ENCODE data around the gene MYT1. TPM values are rescaled to one million over a fixed set of nuclear protein-coding genes. Genes with fewer than 3 reads are reported as not detected.

The MYT1 gene
- total and polyA plus RNA-seq, 9 of the 15 experiments (the other 6 are each of a cell fraction or from before 2014, with no cell fraction given), result 0.02 to 0.12 (median 0.06) TPM; not detected in 4

DNA sequence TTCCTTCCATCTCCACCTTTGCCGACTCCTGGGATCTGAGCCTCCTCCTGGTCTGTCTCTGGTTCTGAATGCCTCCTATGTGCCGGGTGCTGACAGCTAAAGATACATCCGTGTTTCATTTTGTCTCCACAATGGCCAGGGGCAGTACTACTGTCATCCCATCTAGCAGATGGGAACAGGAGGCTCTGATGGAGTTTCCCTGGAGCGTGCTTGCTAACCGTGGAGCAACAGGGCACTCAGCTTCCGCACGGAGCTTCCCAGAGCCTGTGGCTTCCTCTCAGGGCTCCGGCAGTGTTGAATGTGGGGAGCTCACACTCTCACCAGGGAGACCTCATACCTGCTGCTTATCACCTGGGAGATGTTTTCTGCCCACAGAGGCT is 45.0 kb upstream of the MYT1 start (continued):
- TF ChIP-seq ZFX (CRISPR knock-in tag; IDR thresholded peaks at IDR 0.05) (no peak), PHF8 (IDR thresholded peaks at IDR 0.05; ENCODE audit: borderline replicate concordance, low read length) (no peak), HDAC8 (tag; IDR thresholded peaks at IDR 0.05) (no peak), KAT7 (CRISPR knock-in tag; IDR thresholded peaks at IDR 0.05; ENCODE audit: borderline replicate concordance) (no peak), TEAD1 (CRISPR knock-in tag; IDR thresholded peaks at IDR 0.05) (no peak), ASH1L (IDR thresholded peaks at IDR 0.05; ENCODE audit: borderline replicate concordance, low read depth, partially characterized antibody) (no peak), FOXJ3 (CRISPR knock-in tag; IDR thresholded peaks at IDR 0.05) (no peak)
- TF ChIP-seq, protein P1, sequence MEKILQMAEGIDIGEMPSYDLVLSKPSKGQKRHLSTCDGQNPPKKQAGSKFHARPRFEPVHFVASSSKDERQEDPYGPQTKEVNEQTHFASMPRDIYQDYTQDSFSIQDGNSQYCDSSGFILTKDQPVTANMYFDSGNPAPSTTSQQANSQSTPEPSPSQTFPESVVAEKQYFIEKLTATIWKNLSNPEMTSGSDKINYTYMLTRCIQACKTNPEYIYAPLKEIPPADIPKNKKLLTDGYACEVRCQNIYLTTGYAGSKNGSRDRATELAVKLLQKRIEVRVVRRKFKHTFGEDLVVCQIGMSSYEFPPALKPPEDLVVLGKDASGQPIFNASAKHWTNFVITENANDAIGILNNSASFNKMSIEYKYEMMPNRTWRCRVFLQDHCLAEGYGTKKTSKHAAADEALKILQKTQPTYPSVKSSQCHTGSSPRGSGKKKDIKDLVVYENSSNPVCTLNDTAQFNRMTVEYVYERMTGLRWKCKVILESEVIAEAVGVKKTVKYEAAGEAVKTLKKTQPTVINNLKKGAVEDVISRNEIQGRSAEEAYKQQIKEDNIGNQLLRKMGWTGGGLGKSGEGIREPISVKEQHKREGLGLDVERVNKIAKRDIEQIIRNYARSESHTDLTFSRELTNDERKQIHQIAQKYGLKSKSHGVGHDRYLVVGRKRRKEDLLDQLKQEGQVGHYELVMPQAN (IDR thresholded peaks at IDR 0.05; ENCODE audit: borderline replicate concordance), result no peak
- TF ChIP-seq, protein P2, sequence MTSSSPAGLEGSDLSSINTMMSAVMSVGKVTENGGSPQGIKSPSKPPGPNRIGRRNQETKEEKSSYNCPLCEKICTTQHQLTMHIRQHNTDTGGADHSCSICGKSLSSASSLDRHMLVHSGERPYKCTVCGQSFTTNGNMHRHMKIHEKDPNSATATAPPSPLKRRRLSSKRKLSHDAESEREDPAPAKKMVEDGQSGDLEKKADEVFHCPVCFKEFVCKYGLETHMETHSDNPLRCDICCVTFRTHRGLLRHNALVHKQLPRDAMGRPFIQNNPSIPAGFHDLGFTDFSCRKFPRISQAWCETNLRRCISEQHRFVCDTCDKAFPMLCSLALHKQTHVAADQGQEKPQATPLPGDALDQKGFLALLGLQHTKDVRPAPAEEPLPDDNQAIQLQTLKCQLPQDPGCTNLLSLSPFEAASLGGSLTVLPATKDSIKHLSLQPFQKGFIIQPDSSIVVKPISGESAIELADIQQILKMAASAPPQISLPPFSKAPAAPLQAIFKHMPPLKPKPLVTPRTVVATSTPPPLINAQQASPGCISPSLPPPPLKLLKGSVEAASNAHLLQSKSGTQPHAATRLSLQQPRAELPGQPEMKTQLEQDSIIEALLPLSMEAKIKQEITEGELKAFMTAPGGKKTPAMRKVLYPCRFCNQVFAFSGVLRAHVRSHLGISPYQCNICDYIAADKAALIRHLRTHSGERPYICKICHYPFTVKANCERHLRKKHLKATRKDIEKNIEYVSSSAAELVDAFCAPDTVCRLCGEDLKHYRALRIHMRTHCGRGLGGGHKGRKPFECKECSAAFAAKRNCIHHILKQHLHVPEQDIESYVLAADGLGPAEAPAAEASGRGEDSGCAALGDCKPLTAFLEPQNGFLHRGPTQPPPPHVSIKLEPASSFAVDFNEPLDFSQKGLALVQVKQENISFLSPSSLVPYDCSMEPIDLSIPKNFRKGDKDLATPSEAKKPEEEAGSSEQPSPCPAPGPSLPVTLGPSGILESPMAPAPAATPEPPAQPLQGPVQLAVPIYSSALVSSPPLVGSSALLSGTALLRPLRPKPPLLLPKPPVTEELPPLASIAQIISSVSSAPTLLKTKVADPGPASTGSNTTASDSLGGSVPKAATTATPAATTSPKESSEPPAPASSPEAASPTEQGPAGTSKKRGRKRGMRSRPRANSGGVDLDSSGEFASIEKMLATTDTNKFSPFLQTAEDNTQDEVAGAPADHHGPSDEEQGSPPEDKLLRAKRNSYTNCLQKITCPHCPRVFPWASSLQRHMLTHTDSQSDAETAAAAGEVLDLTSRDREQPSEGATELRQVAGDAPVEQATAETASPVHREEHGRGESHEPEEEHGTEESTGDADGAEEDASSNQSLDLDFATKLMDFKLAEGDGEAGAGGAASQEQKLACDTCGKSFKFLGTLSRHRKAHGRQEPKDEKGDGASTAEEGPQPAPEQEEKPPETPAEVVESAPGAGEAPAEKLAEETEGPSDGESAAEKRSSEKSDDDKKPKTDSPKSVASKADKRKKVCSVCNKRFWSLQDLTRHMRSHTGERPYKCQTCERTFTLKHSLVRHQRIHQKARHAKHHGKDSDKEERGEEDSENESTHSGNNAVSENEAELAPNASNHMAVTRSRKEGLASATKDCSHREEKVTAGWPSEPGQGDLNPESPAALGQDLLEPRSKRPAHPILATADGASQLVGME (CRISPR knock-in tag; IDR thresholded peaks at IDR 0.05), result no peak
